AG04449 (cell line): ENCODE results near the gene HTT.

Experiments
- CTCF ChIA-PET: fragments of 350-600 bp; formaldehyde crosslinking; extraction: SDS; loops from one replicate; lab custom pipeline; 2021; ENCODE audit warnings: antibody characterized with exemption; lab: Yijun Ruan, JAX
- POLR2A ChIA-PET: fragments of 400-600, 350-600 bp; formaldehyde crosslinking; extraction: SDS; loops from one replicate; lab custom pipeline; 2020; ENCODE audit warnings: antibody characterized with exemption, inconsistent platforms; lab: Yijun Ruan, JAX
- DNase-seq: peaks from one replicate; pipeline ENCODE4 v3.0.0-alpha.2; 2010; ENCODE audit warnings: low read depth, low spot score
- H3K4me3 ChIP-seq: 2 replicates; pipeline ENCODE4 v1.5.1; 2011; ENCODE audit warnings: low read depth, mild to moderate bottlenecking, control low read depth, low read length
- CTCF ChIP-seq: IDR thresholded peaks from one replicate; pipeline ENCODE4 v1.5.1; 2011; ENCODE audit warnings: mild to moderate bottlenecking, moderate library complexity, low read length, control low read depth, inconsistent platforms; ENCODE audit not compliant: insufficient read depth; ENCODE audit errors: missing control alignments

Gene HTT

DNA sequence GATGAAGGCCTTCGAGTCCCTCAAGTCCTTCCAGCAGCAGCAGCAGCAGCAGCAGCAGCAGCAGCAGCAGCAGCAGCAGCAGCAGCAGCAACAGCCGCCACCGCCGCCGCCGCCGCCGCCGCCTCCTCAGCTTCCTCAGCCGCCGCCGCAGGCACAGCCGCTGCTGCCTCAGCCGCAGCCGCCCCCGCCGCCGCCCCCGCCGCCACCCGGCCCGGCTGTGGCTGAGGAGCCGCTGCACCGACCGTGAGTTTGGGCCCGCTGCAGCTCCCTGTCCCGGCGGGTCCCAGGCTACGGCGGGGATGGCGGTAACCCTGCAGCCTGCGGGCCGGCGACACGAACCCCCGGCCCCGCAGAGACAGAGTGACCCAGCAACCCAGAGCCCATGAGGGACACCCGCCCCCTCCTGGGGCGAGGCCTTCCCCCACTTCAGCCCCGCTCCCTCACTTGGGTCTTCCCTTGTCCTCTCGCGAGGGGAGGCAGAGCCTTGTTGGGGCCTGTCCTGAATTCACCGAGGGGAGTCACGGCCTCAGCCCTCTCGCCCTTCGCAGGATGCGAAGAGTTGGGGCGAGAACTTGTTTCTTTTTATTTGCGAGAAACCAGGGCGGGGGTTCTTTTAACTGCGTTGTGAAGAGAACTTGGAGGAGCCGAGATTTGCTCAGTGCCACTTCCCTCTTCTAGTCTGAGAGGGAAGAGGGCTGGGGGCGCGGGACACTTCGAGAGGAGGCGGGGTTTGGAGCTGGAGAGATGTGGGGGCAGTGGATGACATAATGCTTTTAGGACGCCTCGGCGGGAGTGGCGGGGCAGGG lies 568 bp downstream of the HTT start:
- H3K4me3 ChIP-seq: peak overlapping the region; percentile 97
- ChIA-PET POLR2A (interaction anchor here (1.0 kb wide), 1 partner anchor 33 kb away, joined by 4 read pairs; no protein-coding TSS in a partner anchor), CTCF (interaction anchor here (0.9 kb wide), 1 partner anchor 33 kb away, joined by 3 read pairs; no protein-coding TSS in a partner anchor)
- no peak for DNase-seq
- TF ChIP-seq CTCF: no peak

GRCh38 chr4:3075652-3075981 lies 1.1 kb downstream of the HTT start:
- H3K4me3 ChIP-seq: peak overlapping the region; percentile 97
- CTCF ChIA-PET: interaction anchor here (0.9 kb wide), 1 partner anchor 34 kb away, joined by 3 read pairs; no protein-coding TSS in a partner anchor
- TF ChIP-seq CTCF: no peak
- DNase-seq: no peak
- POLR2A ChIA-PET: interaction anchor here (1.0 kb wide), 1 partner anchor 32 kb away, joined by 4 read pairs; no protein-coding TSS in a partner anchor

DNA sequence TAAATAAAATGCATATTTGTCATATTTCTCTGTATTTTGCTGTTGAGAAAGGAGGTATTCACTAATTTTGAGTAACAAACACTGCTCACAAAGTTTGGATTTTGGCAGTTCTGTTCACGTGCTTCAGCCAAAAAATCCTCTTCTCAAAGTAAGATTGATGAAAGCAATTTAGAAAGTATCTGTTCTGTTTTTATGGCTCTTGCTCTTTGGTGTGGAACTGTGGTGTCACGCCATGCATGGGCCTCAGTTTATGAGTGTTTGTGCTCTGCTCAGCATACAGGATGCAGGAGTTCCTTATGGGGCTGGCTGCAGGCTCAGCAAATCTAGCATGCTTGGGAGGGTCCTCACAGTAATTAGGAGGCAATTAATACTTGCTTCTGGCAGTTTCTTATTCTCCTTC lies 3.3 kb downstream of the HTT start:
- ChIA-PET CTCF (no interaction called here), POLR2A (no interaction called here)
- no peak overlapping the region for H3K4me3 ChIP-seq
- TF ChIP-seq CTCF: no peak
- no peak for DNase-seq

DNA sequence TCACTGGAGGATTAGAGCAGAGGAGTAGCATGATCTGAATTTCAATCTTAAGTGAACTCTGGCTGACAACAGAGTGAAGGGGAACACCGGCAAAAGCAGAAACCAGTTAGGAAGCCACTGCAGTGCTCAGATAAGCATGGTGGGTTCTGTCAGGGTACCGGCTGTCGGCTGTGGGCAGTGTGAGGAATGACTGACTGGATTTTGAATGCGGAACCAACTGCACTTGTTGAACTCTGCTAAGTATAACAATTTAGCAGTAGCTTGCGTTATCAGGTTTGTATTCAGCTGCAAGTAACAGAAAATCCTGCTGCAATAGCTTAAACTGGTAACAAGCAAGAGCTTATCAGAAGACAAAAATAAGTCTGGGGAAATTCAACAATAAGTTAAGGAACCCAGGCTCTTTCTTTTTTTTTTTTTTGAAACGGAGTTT lies 5.2 kb downstream of the HTT start:
- POLR2A ChIA-PET: no interaction called here
- DNase-seq: no peak

GRCh38 chr4:3082925-3083515 lies 8.5 kb downstream of the HTT start:
- no peak for TF ChIP-seq CTCF
- ChIA-PET CTCF (interaction anchor here (0.7 to 1.5 kb wide), 5 partner anchors 15 to 398 kb away, joined by 3 to 6 read pairs (median 3); no protein-coding TSS in a partner anchor), POLR2A (no interaction called here)
- no peak overlapping the region for H3K4me3 ChIP-seq
- no peak for DNase-seq

More for the DNA sequence above, 5.2 kb downstream of the HTT start:
- no peak for TF ChIP-seq CTCF
- CTCF ChIA-PET: interaction anchor here (1.5 kb wide), 1 partner anchor 27 kb away, joined by 6 read pairs; no protein-coding TSS in a partner anchor
- H3K4me3 ChIP-seq: no peak overlapping the region

DNA sequence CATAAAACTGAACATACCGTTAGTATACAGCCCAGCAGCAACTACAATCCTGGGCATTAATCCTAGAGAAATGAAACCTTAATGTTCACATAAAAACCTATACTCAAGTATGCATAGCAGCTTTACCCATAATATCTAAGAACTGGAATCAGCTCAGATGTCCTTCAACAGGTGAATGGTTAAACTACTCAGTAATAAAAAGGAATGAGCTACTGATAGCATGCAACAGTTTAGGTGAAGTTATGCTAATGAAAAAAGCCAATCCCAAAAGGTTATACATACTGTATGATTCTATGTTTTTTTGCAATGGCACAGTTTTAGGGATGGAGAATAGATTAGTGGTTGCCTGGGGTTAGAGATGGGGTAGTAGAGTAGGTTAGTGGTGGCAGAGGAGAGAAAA lies 9.3 kb downstream of the HTT start:
- TF ChIP-seq CTCF: no peak
- POLR2A ChIA-PET: no interaction called here
- CTCF ChIA-PET: interaction anchor here (1.2 to 1.5 kb wide), 3 partner anchors 24 to 397 kb away, joined by 3 to 6 read pairs (median 3); no protein-coding TSS in a partner anchor
- no peak overlapping the region for H3K4me3 ChIP-seq
- no peak for DNase-seq
